Prostate gland (tissue), 2 donors: ENCODE measurements around the gene C10orf90. TPM values are rescaled to one million over a fixed set of nuclear protein-coding genes. Genes with fewer than 3 reads are reported as not detected.

Source experiments
- DNase-seq: peaks from one replicate; pipeline ENCODE4 v3.0.0-alpha.2; 2019; ENCODE audit warnings: low spot score
- H3K27ac ChIP-seq, 2 donors: fragments of 200-600 bp; sonication (generic); 2 replicates each; pipeline ENCODE4 v1.5.1; 2017 to 2019
- H3K27me3 ChIP-seq: fragments of 200-600 bp; sonication (generic); replicated peaks from 2 replicates; pipeline ENCODE4 v1.5.1; 2019; ENCODE audit not compliant: insufficient read depth
- H3K36me3 ChIP-seq, 2 donors: fragments of 200-600 bp; sonication (generic); 1 replicate in 1 of 2; 2 replicates in 1 of 2; pipeline versions ENCODE4 v1.5.1 to v1.8.1; 2017 to 2019
- H3K4me1 ChIP-seq: fragments of 200-600 bp; sonication (generic); replicated peaks from 2 replicates; pipeline ENCODE4 v1.5.1; 2019
- H3K4me3 ChIP-seq, 2 donors: fragments of 200-600 bp; sonication (generic); 2 replicates each; pipeline ENCODE4 v1.5.1; 2017 to 2019
- H3K9me3 ChIP-seq: fragments of 200-600 bp; sonication (generic); 2 replicates; pipeline ENCODE4 v1.5.1; 2017
- POLR2A ChIP-seq: fragments of 450-650 bp; IDR thresholded peaks from one replicate; pipeline ENCODE4 v1.6.1; 2016; ENCODE audit warnings: antibody characterized with exemption, mild to moderate bottlenecking
- POLR2AphosphoS5 ChIP-seq: sonication (generic); formaldehyde crosslinking; IDR thresholded peaks from one replicate; pipeline ENCODE4 v1.6.1; 2017; ENCODE audit warnings: antibody characterized with exemption
- WGBS: methylation state at CpG from one replicate; pipeline ENCODE4 v1.1.5; 2018; 5-methylcytosine and 5-hydroxymethylcytosine counted together
- intact Hi-C: fragments of 100-400 bp; cut with DNase I; formaldehyde crosslinking; loops from one replicate; pipeline ENCODE4 v1.14.2; 2022
- total RNA-seq, 2 donors: library from RNA; depleted of rRNA; stranded (reverse); fragments of >200 nt; gene quantifications; one replicate each; pipeline ENCODE4 v1.1.0, GENCODE V29; 2016
- TF ChIP-seq, protein P1 (sequence below), 4 experiments: fragments of 200-600 bp in 2 of 4; fragments of 450-650 bp in 2 of 4; sonication (generic) in 2 of 4; IDR thresholded peaks; 1 replicate in 3 of 4; 2 replicates in 1 of 4; pipeline ENCODE4 v1.5.1; 2016 to 2019; ENCODE audit warnings: antibody characterized with exemption in 4 of 4, mild to moderate bottlenecking in 2 of 4, moderate library complexity in 2 of 4

The C10orf90 gene
- total RNA-seq, 2 donors from 2014 or later: 0.45 TPM; not detected in 1

DNA sequence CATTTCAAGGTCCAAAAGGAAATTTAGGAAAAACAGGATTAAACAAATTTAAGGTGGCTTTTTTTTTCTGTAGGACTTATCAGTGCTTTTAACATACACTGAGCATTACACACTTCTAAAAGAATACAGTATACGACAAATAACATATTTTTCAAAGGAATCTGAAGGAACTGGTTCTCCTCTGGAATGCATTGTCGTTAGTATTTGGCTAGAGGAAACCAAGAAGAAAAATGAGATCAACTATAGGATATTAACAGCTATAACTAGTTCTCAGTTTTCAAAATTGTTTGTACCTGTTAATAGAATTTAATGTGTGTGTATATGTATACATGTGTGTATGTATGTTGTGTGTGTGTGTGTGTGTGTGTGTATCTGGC, 232.1 kb downstream of the C10orf90 start:
- Histone ChIP-seq H3K4me1 (no peaks in the 10 kb centered on the region), H3K9me3 (no peaks in the 10 kb centered on the region), H3K36me3 (no peaks in the 10 kb centered on the region), H3K27ac (no peak overlapping the region), H3K4me3 (no peak overlapping the region), H3K27me3 (no peaks in the 10 kb centered on the region)
- WGBS: 48% methylated on average over 2 of the region's 2 CpGs
- DNase-seq: no peak
- intact Hi-C loops: no loop called here
- TF ChIP-seq POLR2AphosphoS5 (no peak), POLR2A (no peak)
- TF ChIP-seq, protein P1, sequence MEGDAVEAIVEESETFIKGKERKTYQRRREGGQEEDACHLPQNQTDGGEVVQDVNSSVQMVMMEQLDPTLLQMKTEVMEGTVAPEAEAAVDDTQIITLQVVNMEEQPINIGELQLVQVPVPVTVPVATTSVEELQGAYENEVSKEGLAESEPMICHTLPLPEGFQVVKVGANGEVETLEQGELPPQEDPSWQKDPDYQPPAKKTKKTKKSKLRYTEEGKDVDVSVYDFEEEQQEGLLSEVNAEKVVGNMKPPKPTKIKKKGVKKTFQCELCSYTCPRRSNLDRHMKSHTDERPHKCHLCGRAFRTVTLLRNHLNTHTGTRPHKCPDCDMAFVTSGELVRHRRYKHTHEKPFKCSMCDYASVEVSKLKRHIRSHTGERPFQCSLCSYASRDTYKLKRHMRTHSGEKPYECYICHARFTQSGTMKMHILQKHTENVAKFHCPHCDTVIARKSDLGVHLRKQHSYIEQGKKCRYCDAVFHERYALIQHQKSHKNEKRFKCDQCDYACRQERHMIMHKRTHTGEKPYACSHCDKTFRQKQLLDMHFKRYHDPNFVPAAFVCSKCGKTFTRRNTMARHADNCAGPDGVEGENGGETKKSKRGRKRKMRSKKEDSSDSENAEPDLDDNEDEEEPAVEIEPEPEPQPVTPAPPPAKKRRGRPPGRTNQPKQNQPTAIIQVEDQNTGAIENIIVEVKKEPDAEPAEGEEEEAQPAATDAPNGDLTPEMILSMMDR (IDR thresholded peaks at IDR 0.05): no peak

DNA sequence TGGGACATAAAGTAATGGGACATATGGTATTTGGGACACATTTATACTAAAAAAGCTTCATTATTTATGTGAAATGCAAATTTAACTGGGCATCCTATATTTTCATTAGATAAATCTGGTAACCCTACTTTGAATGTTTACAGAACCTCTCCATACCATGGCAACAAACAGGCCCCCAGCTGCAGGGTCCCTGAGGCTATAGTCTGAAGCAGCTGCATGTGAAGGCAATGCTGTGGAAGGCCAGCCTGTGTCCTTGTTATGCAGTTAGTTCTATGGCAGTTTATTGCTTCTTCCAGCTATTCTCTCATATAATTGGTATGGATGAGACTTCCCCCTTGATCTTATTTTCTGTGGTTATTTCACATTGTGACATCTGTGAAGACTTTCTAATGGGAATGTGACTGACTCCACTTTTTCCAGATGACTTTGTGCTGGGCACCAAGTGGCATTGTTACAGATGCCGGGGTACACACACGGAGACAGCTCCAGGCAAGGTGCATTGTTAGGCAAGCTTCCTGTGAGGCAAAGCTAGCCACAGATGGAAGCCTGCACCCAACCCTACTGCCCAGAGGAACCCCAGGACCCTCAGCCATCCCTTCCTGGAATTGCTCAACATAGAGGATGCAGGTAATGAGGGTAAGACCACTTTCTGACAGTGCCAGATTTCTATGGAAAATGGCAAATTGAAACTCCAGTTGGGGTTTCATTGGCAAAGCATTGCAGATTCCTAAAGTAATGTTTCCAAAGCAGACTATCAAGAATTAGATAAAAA, 232.7 kb downstream of the C10orf90 start:
- Histone ChIP-seq H3K4me3 (no peak overlapping the region), H3K27me3 (no peaks in the 10 kb centered on the region), H3K27ac (no peak overlapping the region), H3K9me3 (no peaks in the 10 kb centered on the region), H3K4me1 (no peaks in the 10 kb centered on the region), H3K36me3 (no peaks in the 10 kb centered on the region)
- no peak for DNase-seq
- intact Hi-C loops: no loop called here
- WGBS: 66% methylated on average over 2 of the region's 2 CpGs
- TF ChIP-seq POLR2A (no peak), POLR2AphosphoS5 (no peak)
- TF ChIP-seq, protein P1 (IDR thresholded peaks at IDR 0.05): no peak

DNA sequence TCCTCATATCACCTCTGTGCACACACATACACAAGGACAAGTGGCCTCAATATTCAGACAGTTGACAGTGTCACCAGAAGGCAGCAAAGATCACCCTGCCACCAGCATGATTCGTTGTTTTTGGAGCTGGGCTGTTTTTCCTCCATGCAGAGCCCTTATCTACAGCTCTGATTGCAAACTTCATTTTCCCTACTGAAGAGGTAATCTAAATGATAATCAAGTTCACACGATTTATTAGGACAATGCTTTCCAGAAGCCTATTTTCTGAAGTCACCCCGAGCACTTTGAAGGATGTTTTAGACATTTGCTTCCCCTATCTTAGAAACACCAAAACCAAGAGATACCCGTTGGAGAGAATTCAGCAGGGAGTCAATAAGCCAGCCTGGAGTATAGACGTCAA, 236.3 kb downstream of the C10orf90 start:
- 71% methylated on average over 5 of the region's 5 CpGs for WGBS
- no peak for DNase-seq
- no peak overlapping the region for H3K4me3 ChIP-seq
- H3K27me3 ChIP-seq: no peaks in the 10 kb centered on the region
- H3K27ac ChIP-seq: no peak overlapping the region
- H3K4me1 ChIP-seq: no peaks in the 10 kb centered on the region
- H3K9me3 ChIP-seq: no peaks in the 10 kb centered on the region
- no peak for TF ChIP-seq POLR2A
- TF ChIP-seq, protein P1 (IDR thresholded peaks at IDR 0.05): no peak
- no peak for TF ChIP-seq POLR2AphosphoS5
- intact Hi-C loops: no loop called here
- H3K36me3 ChIP-seq: no peaks in the 10 kb centered on the region

DNA sequence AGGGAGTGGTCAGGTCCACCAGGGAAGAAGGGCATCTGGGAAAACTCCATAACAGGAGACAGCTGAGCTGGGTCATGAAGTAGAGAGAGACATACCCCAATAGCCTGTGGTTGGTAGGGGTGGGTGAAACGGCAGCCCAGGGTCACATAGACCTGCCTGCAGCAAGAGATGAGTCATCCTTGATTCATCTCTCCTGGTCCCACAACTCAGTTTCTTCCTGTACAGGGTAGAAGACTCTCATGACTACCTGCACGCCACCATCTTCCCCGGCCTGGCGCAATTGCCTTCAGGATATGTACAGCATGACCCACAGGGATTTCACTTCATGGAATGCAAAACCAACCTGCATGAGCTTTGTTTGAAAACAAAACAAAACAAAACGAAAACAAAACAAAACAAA, 237.1 kb downstream of the C10orf90 start:
- 84% methylated on average over 5 of the region's 5 CpGs for WGBS
- no peak overlapping the region for H3K27ac ChIP-seq
- intact Hi-C loops: no loop called here
- no peaks in the 10 kb centered on the region for H3K9me3 ChIP-seq
- no peaks in the 10 kb centered on the region for H3K4me1 ChIP-seq
- no peak for DNase-seq
- no peaks in the 10 kb centered on the region for H3K27me3 ChIP-seq
- no peaks in the 10 kb centered on the region for H3K36me3 ChIP-seq
- H3K4me3 ChIP-seq: no peak overlapping the region
- no peak for TF ChIP-seq POLR2AphosphoS5
- TF ChIP-seq, protein P1 (IDR thresholded peaks at IDR 0.05): no peak
- no peak for TF ChIP-seq POLR2A

DNA sequence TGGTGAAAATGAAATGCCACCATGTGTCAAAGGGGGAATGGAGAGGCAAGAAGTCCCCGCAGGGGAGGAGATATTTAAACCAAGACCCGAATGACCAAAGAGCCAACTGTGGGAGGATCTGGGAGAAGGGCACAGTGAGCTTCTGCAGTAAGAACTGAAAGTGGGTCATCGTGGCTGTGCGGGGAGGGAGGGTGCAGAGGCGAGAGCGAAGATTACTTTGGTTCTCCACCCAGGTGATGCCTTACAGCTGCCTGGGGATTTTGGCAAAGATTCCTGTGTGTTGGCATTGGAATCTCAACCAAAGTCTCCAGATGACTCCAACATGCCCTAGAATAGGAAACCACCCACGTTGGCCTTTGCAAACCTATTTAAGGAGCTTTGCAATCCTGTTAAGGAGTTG, 238.0 kb downstream of the C10orf90 start:
- Histone ChIP-seq H3K4me1 (no peaks in the 10 kb centered on the region), H3K27me3 (no peaks in the 10 kb centered on the region), H3K27ac (no peak overlapping the region), H3K9me3 (no peaks in the 10 kb centered on the region), H3K36me3 (no peaks in the 10 kb centered on the region), H3K4me3 (no peak overlapping the region)
- TF ChIP-seq POLR2AphosphoS5: no peak
- TF ChIP-seq, protein P1 (IDR thresholded peaks at IDR 0.05): no peak
- no peak for TF ChIP-seq POLR2A
- intact Hi-C loops: no loop called here
- WGBS: 92% methylated on average over 7 of the region's 7 CpGs
- DNase-seq: no peak
